PC-3 (cell line): ENCODE results near the gene LHFPL3.

ENCODE experiments used
- CTCF ChIP-seq: fragments of 300-600 bp; sonication (generic); conservative IDR thresholded peaks from 2 replicates; pipeline ENCODE4 v1.5.1; 2017; ENCODE audit warnings: antibody characterized with exemption, low read depth, mild to moderate bottlenecking, low read length
- EZH2phosphoT487 ChIP-seq: fragments of 300-600 bp; sonication (generic); IDR thresholded peaks from 2 replicates; pipeline ENCODE4 v1.6.1; 2018; ENCODE audit warnings: mild to moderate bottlenecking, antibody characterized with exemption, low read length, borderline replicate concordance

- TF ChIP-seq CTCF (no peak), EZH2phosphoT487 (no peak)
Observed at GRCh38 chr7:104528142-104528541, 199.7 kb downstream of the LHFPL3 start.
